ENCODE data around the gene ATP1B1. TPM values are rescaled to one million over a fixed set of nuclear protein-coding genes. Genes with fewer than 3 reads are reported as not detected.

ATP1B1 gene
- total and polyA plus RNA-seq, 2 of the 13 experiments (the other 11 are each of a cell fraction or from before 2014, with no cell fraction given) = 134 to 135 TPM

DNA sequence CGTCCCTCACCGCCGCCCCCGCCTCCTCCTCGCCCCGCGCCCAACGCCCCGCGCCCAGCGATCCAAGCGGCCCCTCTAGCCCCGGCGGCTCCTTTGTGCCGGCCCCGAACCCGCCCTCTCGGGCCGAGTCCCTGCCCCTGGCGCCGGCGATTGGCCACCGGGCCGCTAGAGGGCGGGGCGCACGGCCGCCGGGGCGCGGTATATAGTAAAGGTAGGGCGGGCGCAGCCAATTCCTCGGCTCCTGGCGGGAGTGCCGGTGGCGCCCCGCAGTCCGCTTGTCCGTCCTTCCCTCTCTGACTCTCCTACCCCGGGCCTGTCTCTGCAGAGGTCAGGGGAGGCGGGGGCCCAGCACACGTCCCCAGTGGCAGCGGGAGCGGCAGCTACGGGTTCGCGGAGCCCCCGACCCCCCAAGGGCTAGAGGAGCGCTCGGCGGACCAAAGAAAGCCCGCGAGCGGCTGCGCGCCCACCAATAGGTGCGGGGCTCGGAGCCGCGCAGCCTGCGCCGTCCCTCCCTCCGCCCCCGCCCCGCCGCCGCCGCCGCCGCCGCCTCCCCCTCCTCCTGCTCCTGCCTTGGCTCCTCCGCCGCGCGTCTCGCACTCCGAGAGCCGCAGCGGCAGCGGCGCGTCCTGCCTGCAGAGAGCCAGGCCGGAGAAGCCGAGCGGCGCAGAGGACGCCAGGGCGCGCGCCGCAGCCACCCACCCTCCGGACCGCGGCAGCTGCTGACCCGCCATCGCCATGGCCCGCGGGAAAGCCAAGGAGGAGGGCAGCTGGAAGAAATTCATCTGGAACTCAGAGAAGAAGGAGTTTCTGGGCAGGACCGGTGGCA, at the start of gene ATP1B1 (continued):
- TF ChIP-seq ZNF20 (CRISPR knock-in tag; IDR thresholded peaks at IDR 0.05) (no peak), ZNF780A (CRISPR knock-in tag; IDR thresholded peaks at IDR 0.05) (peak; percentile 79; the same call in 1 of the 2 replicates), RNF2 (conservative IDR thresholded peaks at IDR 0.05; ENCODE audit: low read depth) (no peak; the same call in 1 of the 2 replicates), ZNF441 (CRISPR knock-in tag; IDR thresholded peaks at IDR 0.05; ENCODE audit: borderline replicate concordance) (no peak), ZNF44 (CRISPR knock-in tag; IDR thresholded peaks at IDR 0.05) (no peak), ZHX2 (IDR thresholded peaks at IDR 0.05; ENCODE audit: low read depth) (no peak), ZHX2 (CRISPR knock-in tag; IDR thresholded peaks at IDR 0.05; ENCODE audit: borderline replicate concordance) (peak; percentile 88), U2AF2 (IDR thresholded peaks at IDR 0.05; ENCODE audit: low read depth, low read length) (no peak), ZNF513 (CRISPR knock-in tag; conservative IDR thresholded peaks at IDR 0.05) (no peak), ZFP1 (CRISPR knock-in tag; IDR thresholded peaks at IDR 0.05) (no peak), RFXAP (CRISPR knock-in tag; IDR thresholded peaks at IDR 0.05; ENCODE audit: borderline replicate concordance) (peak; percentile 69; the same call in 1 of the 2 replicates), ZNF709 (CRISPR knock-in tag; IDR thresholded peaks at IDR 0.05) (0 out of 2 replicates have a peak, but pooled peaks have one; percentile 64), ZNF143 (CRISPR knock-in tag; IDR thresholded peaks at IDR 0.05) (no peak), SIX4 (CRISPR knock-in tag; IDR thresholded peaks at IDR 0.05) (no peak), KDM5B (CRISPR knock-in tag; IDR thresholded peaks at IDR 0.05; ENCODE audit: borderline replicate concordance) (no peak), MAFK (conservative IDR thresholded peaks at IDR 0.05 in 1 of 2, IDR thresholded peaks at IDR 0.05 in 1 of 2; ENCODE audit: low read length in 2 of 2) (no peak)
- TF ChIP-seq, protein P1, sequence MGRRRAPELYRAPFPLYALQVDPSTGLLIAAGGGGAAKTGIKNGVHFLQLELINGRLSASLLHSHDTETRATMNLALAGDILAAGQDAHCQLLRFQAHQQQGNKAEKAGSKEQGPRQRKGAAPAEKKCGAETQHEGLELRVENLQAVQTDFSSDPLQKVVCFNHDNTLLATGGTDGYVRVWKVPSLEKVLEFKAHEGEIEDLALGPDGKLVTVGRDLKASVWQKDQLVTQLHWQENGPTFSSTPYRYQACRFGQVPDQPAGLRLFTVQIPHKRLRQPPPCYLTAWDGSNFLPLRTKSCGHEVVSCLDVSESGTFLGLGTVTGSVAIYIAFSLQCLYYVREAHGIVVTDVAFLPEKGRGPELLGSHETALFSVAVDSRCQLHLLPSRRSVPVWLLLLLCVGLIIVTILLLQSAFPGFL (CRISPR knock-in tag; IDR thresholded peaks at IDR 0.05) = no peak
- TF ChIP-seq, protein P2, sequence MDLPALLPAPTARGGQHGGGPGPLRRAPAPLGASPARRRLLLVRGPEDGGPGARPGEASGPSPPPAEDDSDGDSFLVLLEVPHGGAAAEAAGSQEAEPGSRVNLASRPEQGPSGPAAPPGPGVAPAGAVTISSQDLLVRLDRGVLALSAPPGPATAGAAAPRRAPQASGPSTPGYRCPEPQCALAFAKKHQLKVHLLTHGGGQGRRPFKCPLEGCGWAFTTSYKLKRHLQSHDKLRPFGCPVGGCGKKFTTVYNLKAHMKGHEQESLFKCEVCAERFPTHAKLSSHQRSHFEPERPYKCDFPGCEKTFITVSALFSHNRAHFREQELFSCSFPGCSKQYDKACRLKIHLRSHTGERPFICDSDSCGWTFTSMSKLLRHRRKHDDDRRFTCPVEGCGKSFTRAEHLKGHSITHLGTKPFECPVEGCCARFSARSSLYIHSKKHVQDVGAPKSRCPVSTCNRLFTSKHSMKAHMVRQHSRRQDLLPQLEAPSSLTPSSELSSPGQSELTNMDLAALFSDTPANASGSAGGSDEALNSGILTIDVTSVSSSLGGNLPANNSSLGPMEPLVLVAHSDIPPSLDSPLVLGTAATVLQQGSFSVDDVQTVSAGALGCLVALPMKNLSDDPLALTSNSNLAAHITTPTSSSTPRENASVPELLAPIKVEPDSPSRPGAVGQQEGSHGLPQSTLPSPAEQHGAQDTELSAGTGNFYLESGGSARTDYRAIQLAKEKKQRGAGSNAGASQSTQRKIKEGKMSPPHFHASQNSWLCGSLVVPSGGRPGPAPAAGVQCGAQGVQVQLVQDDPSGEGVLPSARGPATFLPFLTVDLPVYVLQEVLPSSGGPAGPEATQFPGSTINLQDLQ (CRISPR knock-in tag; IDR thresholded peaks at IDR 0.05) = peak; percentile 77; the same call in 1 of the 2 replicates
